ENCODE measurements around the gene LYZL2.
"Not testable (repeated sequence)": the region's sequence is repeated elsewhere in the genome, so short reads cannot be mapped to it uniquely, and the experiment has no call there.

DNA sequence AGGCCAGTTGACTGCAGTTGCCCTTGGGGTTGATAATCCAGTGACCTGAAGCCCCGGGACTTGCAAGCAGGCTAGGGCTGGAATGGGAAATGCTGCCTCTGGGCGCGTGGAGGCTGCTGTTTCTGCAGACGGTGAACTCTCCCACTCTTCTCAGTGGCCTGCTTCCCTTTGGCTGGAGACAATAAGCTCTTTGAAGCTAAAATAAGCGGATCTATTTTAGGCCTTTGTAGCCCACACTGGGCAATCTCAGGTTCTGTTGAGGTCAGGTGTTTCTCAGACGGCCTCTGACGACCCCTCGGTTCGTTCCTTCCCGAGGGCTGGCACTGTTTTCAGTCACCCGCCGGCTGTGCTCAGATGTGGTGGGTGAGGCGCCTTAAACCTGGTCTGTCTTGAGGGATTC lies 43.7 kb upstream of the LYZL2 start:
- not testable (repeated sequence) for TF ChIP-seq SPI1, POLR2A, POU2F2, TAF1 (IDR thresholded peaks at IDR 0.05; ENCODE audit: low read depth, low read length)

Measured in GM12891 (cell line).